ENCODE results near the gene PTGER1. TPM values are rescaled to one million over a fixed set of nuclear protein-coding genes. Genes with fewer than 3 reads are reported as not detected.

PTGER1 gene
- total and polyA plus RNA-seq, 2 of the 8 experiments (the other 6 are each of a cell fraction or from before 2014, with no cell fraction given): 0.20 to 0.41 TPM

DNA sequence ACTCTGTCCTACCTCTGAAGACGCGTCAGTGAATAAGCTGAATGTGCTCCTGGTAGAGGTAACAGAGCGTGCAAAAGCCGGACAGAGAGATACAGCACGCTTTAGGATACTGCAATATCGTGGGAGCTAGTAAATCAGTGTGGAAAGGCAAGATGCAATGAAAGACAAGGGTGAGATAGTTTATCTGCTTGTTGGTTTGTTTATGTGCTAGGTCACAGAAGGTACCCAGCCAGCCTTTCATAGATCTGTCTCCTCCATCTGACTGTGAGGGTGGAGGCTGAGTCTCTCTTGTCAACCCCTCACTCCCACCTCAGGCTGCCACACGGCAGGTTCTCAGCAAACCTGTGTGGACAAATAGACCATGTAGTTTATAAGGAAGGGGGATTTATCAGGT, 21.7 kb upstream of the PTGER1 start:
- no peak overlapping the region for H3K18ac ChIP-seq (ENCODE audit: extremely low read depth, low read length)
- peak overlapping the region; percentile 13 to 51; a peak in 3 of 4 replicates for H3K4me2 ChIP-seq (ENCODE audit: insufficient read depth in 1 of 2, low read depth in 2 of 2, low read length in 2 of 2)
- H2BK20ac ChIP-seq (ENCODE audit: low read length): no peak overlapping the region; the same call in 1 of the 2 replicates
- H2AFZ ChIP-seq (ENCODE audit: low read length): no peak overlapping the region
- peak overlapping the region; percentile 19 for H4K5ac ChIP-seq (ENCODE audit: insufficient read length, low read depth, low read length)
- H4K8ac ChIP-seq (ENCODE audit: extremely low read depth, insufficient read depth, low read length): peak overlapping the region; percentile 29; the same call in 1 of the 2 replicates
- no peak overlapping the region for H2BK5ac ChIP-seq (ENCODE audit: low read depth, low read length)
- CTCF ChIA-PET (ENCODE audit: partially characterized antibody): interaction anchor here (1.1 to 3.8 kb wide), 7 partner anchors 8 to 60 kb away, joined by 3 to 24 read pairs (median 3); no protein-coding TSS in a partner anchor
- peak overlapping the region; percentile 85; the same call in 1 of the 2 replicates for H2BK15ac ChIP-seq (ENCODE audit: low read length)
- H3K4me1 ChIP-seq (replicated peaks in 1 of 4; ENCODE audit: control insufficient read depth in 3 of 4, insufficient read depth in 4 of 4, low read length in 3 of 4): peaks cover 0 to 13% (median 6%) of the 10 kb centered on the region in 4 experiments; a peak in 5 of 7 replicates
- FAIRE-seq (no peak), DNase-seq (ENCODE audit: low read depth in 1 of 2, low spot score in 2 of 2) (no peak)
- peaks cover 3% of the 10 kb centered on the region for H3K79me1 ChIP-seq (ENCODE audit: low read depth, low read length)
- H2AK5ac ChIP-seq (ENCODE audit: low read depth, low read length): peak overlapping the region; percentile 1; the same call in 1 of the 2 replicates
- peak overlapping the region; percentile 2 for H4K91ac ChIP-seq (replicated peaks; ENCODE audit: insufficient read length, low read length)
- H3K4me3 ChIP-seq (ENCODE audit: extremely low read depth in 1 of 4, insufficient read depth in 2 of 4, low read depth in 3 of 4, low read length in 4 of 4): peak overlapping the region in 2 of 4 experiments; percentile 10 to 46; a peak in 2 of 8 replicates
- H3K27me3 ChIP-seq (replicated peaks in 1 of 4; ENCODE audit: control insufficient read depth in 3 of 4, extremely low read depth in 1 of 4, insufficient read depth in 3 of 4, low read length in 3 of 4): no peaks in the 10 kb centered on the region
- POLR2A ChIA-PET (ENCODE audit: partially characterized antibody): interaction anchor here (1.1 to 6.0 kb wide), 11 partner anchors 9 to 29 kb away, joined by 3 to 45 read pairs (median 5); partner anchors contain the start of genes DNAJB1 and PTGER1
- H3K36me3 ChIP-seq (ENCODE audit: control insufficient read depth in 2 of 4, insufficient read depth in 4 of 4, low read length in 3 of 4): no peaks in the 10 kb centered on the region
- no peak overlapping the region for H3K4ac ChIP-seq (replicated peaks; ENCODE audit: insufficient read length, low read depth, low read length)
- no peak overlapping the region for H3K9ac ChIP-seq (replicated peaks in 1 of 4; ENCODE audit: extremely low read depth in 1 of 4, low read depth in 3 of 4, low read length in 3 of 4)
- peaks cover 7% of the 10 kb centered on the region; the same call in 1 of the 2 replicates for H3K23me2 ChIP-seq (ENCODE audit: low read depth, low read length)
- no peak overlapping the region for H3K14ac ChIP-seq (ENCODE audit: insufficient read length)
- no peak overlapping the region for H3K56ac ChIP-seq (replicated peaks; ENCODE audit: insufficient read length, low read depth, low read length)
- H3K9me3 ChIP-seq (ENCODE audit: insufficient read depth in 2 of 2, low read depth in 1 of 2, low read length in 1 of 2): no peaks in the 10 kb centered on the region
- H4K20me1 ChIP-seq (replicated peaks in 1 of 2; ENCODE audit: control insufficient read depth in 1 of 2, insufficient read depth in 2 of 2, low read length in 2 of 2): peaks cover 0 to 8% of the 10 kb centered on the region in 2 experiments
- no peak for TF ChIP-seq SRF (IDR thresholded peaks at IDR 0.05; ENCODE audit: low read depth, low read length)
- no peak for TF ChIP-seq NRF1 (IDR thresholded peaks at IDR 0.05; ENCODE audit: low read depth, low read length)
- TF ChIP-seq EZH2 (IDR thresholded peaks at IDR 0.05; ENCODE audit: low read depth, low read length, severe bottlenecking): no peak
- no peak for TF ChIP-seq SAP30 (IDR thresholded peaks at IDR 0.05; ENCODE audit: insufficient read depth, insufficient replicate concordance, low read length)
- no peak overlapping the region for H3K27ac ChIP-seq (ENCODE audit: low read depth, low read length)
- H2BK120ac ChIP-seq (replicated peaks; ENCODE audit: low read depth, low read length): peak overlapping the region; percentile 34
- WGBS, 2 experiments (ENCODE audit: extremely low coverage in 1 of 2, insufficient coverage in 1 of 2, insufficient read length in 1 of 2, insufficient replicate concordance in 2 of 2, low coverage in 1 of 2, low lambda C conversion rate in 2 of 2, missing lambda C conversion rate in 1 of 2): 86% methylated on average over 7 of the region's 7 CpGs; no CpG with 5 or more reads in 1 of the 2 experiments
- H3K23ac ChIP-seq (ENCODE audit: insufficient read length): no peak overlapping the region
- peaks cover 0 to 11% of the 10 kb centered on the region in 2 experiments; a peak in 2 of 4 replicates for H3K79me2 ChIP-seq (ENCODE audit: control insufficient read depth in 1 of 2, insufficient read depth in 2 of 2, low read length in 2 of 2)
- H2BK12ac ChIP-seq (ENCODE audit: low read depth, low read length): peak overlapping the region; percentile 2
